Measurements from ENCODE around the gene TUFM.
"Not testable (repeated sequence)": the region's sequence is repeated elsewhere in the genome, so short reads cannot be mapped to it uniquely, and the experiment has no call there.

TUFM gene

DNA sequence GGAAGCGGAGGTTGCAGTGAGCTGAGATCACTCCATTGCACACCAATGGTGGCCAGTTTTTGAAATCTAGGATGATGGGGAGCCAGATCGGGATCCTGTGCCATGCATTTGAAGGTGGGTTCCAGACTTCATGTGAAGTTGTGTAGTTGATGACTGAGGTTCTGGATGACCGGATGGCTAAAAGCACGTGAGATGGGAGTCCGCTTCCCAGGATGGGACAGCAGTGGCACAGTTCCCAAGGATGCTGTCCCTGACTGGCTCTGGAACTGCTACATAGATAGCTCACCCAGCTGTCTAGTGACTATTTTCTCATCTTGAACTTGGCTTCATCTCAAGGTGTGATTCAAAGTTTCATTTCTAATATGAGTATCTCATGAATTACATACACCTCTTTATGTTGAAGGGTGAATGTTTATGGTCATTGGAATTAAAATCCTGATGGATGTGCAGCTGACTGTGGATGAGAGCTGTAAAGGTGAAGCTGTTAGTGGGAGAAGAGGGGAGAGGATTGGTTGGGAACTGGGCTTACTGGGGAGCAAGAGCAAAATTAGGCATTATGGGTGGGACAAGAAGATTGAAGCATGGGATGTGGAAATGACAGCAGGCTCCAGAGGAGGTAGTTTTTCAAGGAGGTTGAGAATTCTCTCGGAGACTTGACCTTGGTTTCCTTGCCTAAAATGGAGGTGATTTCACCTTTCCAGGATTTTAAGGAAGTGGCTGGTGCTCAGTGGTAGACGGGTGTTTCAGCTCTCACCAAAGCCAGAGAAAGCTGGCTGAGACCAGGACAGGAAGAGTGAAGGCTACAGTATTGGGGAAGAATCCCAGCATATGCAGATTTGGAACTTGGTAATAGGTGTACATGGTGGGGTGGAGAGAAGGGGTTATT is 8.2 kb downstream of the TUFM start:
- DNase-seq, result no peak

DNA sequence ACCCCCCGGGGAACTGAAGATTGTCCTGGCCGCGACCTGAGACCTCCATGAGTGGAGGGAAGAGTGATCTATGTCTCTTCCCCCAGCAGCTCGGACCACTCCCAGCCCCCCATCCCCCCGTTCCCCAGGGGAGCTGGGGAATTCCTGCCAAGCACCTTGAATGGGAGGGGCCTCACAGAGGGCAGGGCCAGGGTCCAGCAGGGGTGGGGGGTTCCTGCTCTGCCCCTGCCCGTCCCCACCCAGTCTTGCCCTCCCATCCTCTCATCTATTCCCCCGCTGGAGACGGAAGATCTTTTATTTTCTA is 9.4 kb downstream of the TUFM start:
- DNase-seq, result no peak

DNA sequence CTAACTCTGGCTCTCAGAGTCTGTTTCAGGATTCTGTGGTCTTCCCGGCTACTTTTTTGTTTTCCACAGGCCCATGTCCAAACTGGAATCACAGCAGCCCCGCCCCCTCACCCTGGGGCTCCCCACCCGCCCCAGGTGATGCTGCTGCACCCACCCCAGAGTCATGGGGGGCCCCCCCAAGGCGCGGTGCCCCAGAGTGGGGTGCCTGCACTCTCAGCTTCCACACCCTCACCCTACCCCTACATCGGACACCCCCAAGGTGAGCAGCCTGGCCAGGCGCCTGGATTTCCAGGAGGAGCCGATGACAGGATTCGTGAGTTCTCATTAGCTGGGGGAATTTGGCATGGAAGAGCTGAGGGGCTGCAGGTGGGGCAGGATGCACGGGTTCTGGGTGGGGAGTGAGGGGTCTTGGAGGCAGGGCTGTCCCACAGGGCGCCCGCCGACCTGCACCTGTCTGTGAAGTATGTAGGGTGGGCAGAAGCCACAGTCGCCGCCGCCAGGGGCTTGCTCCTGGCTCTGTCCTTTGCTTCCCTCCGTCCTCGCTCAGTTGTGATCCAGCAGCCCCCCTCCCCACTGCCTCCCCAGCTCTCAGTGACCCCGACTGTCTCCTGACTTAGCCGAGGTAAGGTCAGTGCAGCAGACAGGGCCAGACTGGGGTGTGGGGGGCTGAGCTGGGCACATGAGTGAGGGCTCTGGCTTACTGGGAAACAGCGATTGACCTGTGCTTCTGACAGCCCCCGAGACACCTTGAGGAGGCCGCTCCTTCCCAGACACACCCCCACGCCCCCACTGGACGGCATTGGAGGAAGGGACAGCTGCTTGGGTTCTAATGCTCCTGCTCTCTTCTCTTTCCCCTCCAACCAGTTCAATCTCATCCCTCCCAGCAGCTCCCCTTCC is 10.0 kb downstream of the TUFM start:
- no peak for DNase-seq

DNA sequence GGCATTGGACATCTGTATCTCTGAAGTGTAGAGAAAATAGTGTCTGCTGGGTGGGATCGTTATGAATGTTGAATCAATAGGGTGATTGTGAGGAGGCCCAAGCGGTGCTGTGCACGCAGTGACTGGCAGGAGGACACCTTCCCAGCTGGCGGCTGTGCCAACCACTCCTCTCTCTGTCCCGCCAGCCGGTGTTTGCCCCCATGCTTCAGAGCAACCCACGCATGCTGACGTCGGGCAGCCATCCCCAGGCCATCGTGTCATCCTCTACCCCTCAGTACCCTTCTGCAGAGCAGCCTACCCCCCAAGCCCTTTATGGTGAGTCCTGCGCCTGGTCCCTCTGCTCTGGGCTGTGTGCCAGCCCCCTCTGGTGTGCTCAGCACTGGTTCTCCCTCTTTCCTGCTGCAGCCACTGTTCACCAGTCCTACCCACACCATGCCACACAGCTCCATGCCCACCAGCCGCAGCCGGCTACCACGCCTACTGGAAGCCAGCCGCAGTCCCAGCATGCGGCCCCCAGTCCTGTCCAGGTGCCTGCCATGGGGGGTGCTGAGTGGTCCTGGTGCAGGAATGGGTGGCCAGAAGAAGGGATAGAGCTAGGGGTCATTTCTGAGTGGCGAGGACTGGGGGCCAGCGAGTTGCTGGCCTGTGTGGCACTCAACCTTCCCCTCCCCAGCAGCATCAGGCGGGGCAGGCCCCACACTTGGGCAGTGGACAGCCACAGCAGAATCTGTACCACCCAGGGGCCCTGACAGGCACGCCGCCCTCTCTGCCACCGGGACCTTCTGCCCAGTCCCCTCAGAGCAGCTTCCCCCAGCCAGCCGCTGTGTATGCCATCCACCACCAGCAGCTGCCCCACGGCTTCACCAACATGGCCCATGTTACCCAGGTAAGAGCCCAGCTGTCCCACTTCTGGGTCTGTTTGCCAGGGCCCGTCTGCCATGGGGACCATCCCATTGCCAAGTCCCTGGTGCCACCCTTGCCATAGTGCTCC is 11.0 kb downstream of the TUFM start:
- DNase-seq, result no peak

DNA sequence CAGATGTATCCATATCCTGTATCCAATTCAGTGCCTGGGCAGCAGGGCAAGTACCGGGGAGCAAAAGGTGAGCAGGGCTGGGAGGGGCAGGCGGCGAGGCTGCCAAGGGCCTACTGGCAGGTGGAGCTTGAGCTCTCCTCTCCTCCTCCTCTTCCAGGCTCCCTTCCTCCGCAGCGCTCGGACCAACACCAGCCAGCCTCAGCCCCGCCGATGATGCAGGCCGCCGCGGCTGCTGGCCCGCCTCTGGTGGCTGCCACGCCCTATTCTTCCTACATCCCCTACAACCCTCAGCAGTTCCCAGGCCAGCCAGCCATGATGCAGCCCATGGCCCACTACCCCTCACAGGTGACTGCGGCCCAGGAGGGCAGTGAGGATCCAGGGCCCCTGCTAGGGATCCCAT is 11.8 kb downstream of the TUFM start:
- DNase-seq, result no peak

DNA sequence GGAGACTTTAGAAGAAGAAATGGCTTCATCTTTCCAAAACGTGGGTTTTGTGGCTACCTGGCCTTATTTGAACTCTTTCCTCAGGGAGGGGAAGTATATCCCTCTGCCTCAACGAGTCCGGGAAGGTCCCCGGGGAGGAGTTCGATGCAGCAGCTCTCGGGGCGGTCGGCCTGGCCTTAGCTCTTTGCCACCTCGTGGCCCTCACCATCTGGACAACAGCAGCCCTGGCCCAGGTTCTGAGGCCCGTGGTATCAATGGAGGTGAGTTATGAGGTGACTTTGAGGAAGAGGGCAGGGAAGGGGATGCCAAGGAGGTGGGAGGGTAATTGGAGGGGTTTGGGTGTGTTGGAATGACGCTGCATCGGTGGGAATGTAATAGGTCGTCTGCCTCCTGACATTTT is 15.6 kb downstream of the TUFM start:
- DNase-seq, result no peak

DNA sequence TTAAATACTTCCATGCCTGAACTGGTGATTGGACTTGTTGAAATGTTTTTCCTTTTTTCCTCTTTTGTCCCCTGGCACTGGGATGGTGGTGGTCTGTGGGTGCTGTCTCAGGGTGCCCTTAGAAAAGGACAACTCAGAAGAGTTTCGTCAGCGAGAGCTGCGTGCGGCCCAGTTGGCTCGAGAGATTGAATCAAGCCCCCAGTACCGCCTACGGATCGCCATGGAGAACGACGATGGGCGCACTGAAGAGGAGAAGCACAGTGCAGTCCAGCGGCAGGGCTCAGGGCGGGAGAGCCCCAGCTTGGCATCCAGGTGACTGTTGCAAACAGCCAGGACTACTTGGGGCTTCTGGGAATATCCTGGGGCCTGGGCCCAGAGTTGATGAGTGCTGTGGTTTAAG is 16.4 kb downstream of the TUFM start:
- no peak for DNase-seq

DNA sequence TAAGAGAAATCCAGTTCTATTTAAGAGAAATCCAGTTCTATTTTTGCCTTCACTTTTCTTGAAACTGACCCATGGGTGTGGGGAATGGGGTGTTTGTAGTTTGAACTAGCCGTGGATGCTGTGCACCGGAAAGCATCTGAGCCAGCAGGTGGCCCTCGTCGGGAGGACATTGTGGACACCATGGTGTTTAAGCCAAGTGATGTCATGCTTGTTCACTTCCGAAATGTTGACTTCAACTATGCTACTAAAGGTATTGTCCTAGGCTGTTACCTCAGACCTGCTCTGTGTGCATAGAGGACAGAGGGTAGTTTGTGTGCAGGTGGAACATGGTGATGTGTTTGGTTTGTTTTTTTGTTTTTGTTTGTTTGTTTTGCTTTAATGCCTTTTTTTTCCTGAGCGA is 20.0 kb downstream of the TUFM start:
- no peak for DNase-seq

DNA sequence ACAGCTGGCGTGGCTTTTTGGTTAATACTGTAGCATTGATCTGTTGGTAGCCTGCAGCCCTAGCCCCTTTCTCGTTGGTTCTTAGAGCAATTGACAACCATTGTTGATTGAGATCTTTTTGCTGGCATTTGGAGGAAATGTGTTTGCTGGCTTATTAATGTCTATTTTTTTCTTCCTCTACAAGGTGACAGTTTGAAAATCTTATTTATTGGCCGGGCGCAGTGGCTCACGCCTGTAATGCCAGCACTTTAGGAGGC is 21.5 kb downstream of the TUFM start:
- DNase-seq, result no peak

DNA sequence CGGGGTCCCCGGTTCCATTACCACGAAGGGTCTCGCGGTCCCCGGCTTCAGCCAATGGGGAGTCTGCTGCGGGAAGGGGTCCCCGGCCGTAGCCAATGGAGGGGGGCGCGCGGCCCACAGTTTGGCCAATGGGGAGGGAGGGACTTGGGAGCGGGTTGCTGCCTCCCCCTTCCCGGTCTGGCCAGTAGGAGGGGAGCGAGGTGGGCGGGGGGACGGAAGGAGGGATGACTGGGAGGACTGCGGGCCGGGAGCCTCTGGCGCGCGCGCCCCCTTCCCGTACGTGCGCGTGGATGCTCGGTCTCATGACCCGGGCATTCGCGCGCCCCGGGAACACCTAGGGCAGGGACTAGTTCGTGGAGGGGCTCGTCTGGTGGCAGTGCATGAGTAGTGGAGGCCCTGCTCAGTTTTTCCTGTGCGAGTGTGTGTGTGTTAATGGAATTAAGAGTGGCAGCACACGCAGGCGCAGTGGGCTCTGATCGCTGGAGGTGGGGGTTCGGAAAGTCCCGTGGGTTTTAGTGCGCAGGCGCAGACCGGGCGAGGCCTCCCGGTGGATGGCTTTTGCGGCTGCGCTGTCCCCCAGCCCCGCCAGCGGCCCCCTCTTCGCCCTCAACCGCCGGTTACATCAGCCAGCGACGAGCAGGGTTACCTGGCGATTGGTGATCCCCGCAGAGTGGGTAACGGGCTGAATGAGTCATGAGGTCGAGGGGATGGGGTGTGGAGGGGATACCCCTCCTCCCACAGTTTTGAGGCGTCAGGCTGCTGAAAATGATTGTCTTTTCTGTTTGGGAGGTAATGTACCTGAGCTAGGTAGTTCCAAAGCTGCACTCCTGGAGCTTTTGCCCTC is 22.1 kb downstream of the TUFM start:
- DNase-seq, result peak; percentile 92

DNA sequence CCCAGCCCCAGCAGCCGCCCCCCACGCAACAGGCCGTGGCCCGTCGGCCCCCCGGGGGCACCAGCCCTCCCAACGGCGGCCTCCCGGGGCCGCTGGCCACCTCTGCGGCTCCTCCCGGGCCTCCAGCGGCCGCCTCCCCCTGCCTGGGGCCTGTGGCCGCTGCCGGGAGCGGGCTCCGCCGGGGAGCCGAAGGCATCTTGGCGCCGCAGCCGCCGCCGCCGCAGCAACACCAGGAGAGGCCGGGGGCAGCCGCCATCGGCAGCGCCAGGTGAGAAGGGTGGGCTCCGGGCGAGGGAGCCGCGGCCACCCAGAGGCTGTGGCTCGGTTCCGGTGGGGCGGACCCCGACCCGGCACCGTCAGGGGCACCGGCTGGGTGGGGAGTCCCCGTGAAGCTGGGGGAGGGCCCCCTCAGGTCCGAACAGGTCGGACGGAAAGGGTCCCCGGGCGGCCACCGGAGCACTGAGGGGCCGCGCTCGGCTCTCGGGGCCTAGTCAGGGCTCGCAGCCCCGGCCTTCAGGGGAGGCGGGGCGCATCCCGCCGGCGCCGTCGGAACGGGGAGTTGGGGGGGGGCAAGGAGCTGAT is 22.8 kb downstream of the TUFM start:
- DNase-seq, result no peak

DNA sequence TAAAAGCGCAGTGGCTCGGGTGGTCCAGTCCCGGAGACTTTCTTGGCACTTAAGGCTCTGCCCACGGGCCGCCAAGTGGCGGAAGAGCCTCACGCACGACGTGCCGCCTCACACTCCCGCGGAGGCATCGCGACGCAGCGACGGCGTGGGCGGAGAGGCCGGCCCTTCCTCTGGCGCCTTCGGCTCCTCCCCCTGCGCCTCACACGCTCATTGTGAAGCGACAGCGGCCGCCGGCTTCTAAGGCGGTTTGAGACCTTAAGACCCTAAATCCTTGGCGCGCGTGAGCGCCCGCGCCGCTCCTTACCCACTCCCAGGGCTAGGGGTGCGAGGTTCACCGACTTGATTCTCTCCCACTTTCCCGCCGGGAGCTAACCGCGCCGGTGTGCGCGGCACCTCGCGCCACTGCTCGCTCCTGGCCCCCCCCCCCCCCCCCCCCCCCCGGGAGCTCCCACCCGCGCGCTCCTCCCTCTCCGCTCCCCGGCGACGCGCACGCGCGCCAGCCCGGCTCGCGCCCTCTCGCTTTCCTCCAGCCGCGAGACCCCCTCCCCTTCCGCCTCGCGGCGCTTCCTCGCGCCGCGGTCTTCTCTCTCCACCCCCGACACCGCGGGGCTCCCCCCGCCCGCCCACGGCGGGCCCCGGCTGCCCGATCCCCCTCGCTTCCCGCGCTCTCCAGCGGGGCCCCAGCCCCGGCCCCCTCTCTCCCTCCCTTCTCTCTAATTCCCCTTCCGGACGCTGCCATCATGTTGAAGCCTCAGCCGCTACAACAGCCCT is 23.4 kb downstream of the TUFM start, which contains the start of gene ATXN2L:
ATXN2L (plus strand) TSS at position 480 of the 771 bp plus-strand sequence; CDS start at position 741, 261 bp downstream.
- peak; percentile 91 for DNase-seq

DNA sequence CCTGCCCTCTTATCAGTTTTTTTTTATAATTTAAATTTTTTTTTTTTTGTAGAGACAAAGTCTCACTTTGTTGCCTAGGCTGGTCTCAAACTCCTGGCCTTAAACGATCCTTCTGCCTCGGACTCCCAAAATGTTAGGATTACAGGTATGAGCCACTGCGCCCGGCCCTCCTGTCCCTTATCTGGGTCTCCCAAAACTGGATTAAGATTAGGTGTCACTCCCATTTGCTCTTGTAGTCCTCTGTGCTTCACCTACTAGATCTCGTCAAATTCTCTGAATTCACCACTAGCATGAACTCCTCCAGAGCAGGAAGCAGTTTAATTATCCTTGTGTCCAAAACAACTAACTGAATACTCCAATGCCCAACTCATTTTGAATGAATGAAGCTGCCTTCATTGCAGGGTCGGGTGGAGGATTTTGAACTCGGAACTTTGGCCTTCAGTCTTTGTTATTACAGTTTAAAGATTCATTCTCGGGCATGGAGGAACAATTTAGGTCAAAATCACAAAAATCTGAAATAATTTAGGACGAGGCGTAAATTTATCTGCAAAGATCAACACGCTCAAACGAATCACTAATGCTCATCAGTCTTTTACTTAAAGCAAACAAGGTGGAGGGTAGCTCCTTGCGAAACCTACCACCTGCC is 24.2 kb downstream of the TUFM start:
- DNase-seq, result no peak

DNA sequence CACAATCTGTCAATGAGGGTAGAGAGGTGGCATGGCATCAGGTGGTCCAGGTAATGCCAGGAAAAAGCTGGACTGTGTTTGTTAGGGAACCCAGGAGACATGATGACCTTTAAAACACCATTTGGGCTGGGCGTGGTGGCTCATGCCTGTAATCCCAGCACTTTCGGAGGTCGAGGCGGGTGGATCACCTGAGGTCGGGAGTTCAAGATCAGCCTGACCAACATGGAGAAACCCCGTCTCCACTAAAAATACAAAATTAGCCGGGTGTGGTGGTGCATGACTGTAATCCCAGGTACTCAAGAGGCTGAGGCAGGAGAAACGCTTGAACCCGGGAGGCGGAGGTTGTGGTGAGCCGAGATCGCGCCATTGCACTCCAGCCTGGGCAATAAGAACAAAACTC is 25.6 kb downstream of the TUFM start:
- DNase-seq, result not testable (repeated sequence)

DNA sequence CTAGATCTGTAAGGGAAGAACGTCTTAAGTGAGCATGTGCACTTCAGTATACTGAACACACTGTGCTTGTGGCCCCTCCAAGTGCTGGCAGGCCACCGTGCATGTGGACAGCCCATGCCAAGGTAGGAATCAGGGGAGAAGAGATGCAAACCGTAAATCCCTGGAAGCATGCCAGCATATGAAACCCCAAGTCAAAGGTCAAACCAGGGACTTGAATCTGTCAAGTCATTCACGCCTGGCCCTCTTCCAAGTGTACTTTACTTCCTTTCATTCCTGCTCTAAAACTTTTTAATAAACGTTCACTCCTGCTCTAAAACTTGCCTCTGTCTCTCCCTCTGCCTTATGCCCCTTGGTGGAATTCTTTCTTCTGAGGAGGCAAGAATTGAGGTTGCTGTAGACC is 26.1 kb downstream of the TUFM start:
- DNase-seq, result no peak

DNA sequence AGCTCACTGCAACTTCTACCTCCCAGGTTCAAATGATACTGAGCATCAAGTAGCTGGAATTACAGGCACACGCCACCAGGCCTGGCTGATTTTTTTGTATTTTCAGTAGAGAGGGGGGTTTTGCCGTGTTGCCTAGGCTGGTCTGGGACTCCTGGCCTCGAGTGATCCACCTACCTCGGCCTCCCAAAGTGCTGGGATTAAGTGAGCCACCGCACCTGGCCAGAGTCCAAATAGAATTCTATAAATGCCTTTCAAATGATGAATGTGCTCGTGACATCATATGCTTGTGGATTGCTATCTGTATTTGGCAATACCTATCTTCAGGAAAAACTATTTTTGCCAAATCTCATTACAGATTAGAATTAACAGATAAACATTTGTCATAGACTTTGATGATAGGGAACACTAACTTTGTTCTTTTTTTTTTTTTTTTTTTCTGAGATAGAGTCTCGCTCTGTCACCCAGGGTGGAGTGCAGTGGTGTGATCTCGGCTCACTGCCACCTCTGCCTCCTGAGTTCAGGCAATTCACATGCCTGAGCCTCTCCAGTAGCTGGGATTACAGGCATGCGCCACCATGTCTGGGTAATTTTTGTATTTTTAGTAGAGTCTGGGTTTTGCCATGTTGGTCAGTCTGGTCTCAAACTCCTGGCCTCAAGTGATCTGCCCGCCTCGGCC is 38.6 kb downstream of the TUFM start:
- not testable (repeated sequence) for DNase-seq

DNA sequence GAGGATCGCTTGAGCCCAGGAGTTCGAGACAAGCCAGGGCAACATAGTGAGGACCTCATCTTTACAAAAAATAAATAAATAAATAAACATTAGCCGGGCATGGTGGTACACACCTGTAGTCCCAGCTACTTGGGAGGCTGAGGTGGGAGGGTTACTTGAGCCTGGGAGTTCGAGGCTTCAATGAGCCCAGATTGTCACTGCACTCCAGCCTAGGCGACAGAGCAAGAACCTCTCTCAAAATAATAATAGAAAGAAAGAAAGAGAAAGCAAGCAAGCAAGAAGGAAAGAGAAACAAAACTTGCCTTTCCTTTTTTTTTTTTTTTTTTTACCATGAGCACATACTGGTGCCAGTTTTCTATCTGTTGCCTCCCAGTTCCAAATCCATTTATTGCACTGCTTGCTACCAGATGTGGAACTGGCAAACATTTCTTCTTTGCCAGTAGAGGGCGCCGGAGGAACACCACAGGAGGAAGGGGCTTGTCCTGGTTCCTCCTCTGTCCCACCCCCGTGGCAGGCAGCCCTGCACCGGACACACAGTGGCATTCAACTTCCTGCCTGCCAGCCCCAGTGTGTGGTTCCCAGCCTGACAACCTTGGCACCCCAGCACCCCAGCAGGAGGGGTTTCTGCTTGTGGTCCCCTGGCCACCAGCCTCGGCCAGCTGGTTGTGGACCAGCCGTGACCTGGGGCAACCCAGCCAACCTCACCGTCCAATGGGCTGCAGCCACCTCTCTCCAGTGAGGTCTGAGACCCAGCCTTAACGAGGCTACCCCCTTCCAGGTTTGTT is 43.7 kb downstream of the TUFM start:
- not testable (repeated sequence) for DNase-seq
